Measurements from ENCODE around the gene YAF2.
"Not testable (repeated sequence)": the region's sequence is repeated elsewhere in the genome, so short reads cannot be mapped to it uniquely, and the experiment has no call there.

Gene YAF2

GRCh38 chr12:42196723-42197603 is 41.1 kb downstream of the YAF2 start:
- no peak for DNase-seq (ENCODE audit: low spot score)

DNA sequence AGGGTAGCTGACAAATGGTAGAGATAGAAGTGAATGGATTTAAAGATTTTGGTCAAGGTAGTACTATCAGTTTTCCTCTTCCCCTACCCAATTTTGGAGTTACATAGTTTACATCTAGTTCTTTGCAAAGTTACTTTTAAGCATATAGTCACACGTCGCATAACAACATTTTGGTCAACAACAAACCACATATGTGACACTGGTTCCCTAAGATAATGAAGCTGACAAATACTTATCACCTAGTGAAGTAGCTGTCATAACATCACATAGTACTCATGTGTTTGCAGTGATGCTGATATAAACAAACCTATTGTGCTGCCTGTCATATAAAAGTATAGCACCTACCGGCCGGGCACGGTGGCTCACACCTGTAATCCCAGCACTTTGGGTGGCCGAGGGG is 45.4 kb downstream of the YAF2 start:
- no peak for DNase-seq (ENCODE audit: low spot score)

- DNase-seq (ENCODE audit: low spot score), result no peak
These were observed 45.8 kb downstream of the YAF2 start for GRCh38 chr12:42192258-42192657.

DNA sequence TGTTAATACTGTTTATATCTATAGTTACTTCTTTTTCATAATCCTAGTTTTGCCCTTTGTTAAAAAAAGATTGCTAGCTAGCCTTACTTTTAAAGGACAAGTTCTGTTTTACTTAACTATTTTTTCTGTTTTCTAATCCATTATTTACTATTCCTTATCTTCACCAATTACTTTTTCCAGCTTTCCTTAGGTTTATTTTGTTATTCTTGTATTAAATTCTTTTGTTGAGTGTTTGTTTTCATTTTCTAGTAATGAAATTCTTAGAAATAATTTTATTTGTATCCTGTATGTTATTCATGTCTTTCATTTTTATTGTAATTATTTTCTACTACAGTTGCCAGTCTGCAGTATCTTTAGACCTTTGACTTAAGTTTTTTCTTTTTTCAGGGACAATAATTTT is 47.7 kb downstream of the YAF2 start:
- DNase-seq (ENCODE audit: low spot score), result no peak

DNA sequence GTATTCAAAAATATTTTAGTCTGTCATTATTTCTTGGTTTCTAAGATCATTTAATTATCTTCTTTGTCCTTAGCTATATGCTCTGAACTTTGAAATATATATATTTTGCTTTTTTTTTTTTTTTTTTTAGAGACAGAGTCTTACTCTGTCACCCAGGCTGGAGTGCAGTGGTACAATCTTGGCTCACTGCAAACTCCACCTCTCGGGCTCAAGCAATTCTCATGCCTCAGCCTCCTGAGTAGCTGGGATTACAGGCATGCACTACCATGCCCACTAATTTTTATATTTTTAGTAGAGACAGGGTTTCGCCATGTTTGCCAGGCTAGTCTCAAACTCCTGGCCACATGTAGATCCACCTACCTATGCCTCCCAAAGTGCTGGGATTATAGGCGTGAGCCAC is 49.8 kb downstream of the YAF2 start:
- DNase-seq (ENCODE audit: low spot score), result not testable (repeated sequence)

- no peak for DNase-seq (ENCODE audit: low spot score)
These were observed 50.2 kb downstream of the YAF2 start for GRCh38 chr12:42187799-42188198.

DNA sequence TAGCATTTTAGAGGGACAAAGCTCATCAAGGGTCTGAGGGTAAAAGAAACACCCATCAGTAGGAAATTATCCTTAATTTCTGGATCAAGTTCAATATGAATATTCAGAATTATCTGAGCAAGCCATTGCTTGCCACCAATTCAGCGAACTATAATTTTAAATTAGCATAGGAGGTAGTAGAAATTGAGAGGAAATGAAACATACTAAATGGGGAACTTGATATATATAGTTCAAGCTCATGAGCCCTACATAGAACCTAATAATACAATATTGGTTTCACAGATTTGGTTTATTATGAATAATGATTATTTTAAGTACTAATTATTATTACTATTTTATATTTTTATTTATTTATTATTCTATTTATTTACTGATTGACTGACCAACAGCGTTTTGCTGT is 51.3 kb downstream of the YAF2 start:
- no peak for DNase-seq (ENCODE audit: low spot score)

DNA sequence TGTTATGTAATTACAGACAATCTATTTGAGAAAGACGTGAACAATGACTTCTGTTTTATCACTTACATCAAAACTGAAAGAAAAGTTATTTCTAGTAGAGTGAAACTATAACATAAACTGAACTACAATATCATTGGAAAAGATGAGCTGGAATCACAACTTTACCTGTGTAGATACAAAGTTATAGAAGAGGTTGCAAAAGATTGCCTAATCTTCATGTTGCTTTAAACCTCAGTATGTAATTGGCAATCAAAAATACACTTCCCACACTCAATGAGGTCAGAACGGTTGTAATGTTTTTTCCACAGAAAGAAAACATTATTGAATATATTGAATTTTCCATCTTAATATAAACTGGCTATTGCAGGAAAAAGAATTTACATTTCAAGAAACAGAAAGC is 55.7 kb downstream of the YAF2 start:
- DNase-seq (ENCODE audit: low spot score), result no peak

DNA sequence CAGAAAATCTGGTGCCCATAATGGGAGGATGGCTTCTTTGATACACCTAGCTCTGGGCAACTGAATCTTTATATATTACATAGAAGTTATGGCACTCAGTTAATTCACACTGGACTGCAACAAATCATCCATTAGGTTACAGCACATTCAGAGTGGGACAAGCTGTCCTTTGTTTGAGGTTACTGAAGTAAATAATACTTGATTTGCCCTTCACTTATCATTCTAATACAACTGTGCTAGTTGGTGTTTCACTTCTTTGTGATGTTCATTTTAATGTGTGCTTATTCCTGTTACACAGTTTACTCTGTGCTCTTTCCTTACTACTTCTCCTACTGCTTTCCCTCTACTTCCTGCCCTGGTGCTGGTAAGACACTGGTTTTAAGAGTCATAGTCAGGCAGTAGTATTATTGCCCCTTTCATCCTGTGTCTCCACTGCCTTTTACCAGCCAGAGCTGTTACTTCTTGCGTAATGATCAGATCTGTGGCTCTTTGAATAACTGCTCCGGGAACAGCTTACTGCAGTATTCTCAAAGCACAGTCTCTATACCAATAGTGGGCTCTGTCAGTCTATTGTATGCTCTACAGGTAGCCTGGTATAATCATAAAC is 57.0 kb downstream of the YAF2 start:
- no peak for DNase-seq (ENCODE audit: low spot score)

GRCh38 chr12:42178101-42178500 is 59.9 kb downstream of the YAF2 start:
- no peak for DNase-seq (ENCODE audit: low spot score)

DNA sequence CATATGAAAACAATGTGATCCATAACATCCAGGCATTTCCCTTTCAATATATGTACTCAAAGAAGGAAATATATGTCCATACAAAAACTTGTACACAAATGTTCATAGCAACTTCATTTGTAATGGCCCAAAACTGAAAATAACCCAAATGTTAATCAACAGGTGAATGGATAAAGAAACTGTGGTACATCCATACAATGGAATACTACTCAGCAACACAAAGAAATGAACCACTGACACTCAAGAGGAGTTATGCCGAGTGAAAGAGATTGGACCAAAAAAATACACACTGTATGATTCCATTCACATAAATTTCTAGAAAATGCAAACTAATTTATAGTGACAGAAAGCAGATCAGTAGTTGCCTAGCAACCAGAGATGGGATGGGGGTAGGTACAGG is 63.1 kb downstream of the YAF2 start:
- DNase-seq (ENCODE audit: low spot score), result no peak

GRCh38 chr12:42173961-42174521 is 64.0 kb downstream of the YAF2 start:
- no peak for DNase-seq (ENCODE audit: low spot score)

- no peak for DNase-seq (ENCODE audit: low spot score)
These were observed 65.4 kb downstream of the YAF2 start for GRCh38 chr12:42172441-42173210.

- DNase-seq (ENCODE audit: low spot score), result no peak
These were observed 70.3 kb downstream of the YAF2 start for GRCh38 chr12:42167711-42168110.

DNA sequence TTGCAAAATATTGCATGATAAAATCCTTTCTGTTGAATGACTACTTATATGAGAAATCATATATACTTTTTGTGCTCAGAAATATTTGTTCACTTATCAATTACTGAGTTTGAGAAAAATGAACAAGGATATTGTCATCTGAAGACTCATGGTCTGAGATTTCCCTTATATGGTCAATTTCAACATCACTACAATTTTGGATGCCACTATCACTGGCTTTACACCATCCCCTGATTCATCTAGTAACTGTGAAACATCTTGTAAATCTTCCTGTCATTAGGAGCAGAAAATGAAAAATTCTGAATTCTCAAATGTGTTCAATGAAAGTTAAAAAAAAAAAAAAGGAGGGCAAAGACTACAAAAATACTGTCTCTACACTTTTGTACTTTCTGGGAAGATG is 71.5 kb downstream of the YAF2 start:
- DNase-seq (ENCODE audit: low spot score), result peak; percentile 60

DNA sequence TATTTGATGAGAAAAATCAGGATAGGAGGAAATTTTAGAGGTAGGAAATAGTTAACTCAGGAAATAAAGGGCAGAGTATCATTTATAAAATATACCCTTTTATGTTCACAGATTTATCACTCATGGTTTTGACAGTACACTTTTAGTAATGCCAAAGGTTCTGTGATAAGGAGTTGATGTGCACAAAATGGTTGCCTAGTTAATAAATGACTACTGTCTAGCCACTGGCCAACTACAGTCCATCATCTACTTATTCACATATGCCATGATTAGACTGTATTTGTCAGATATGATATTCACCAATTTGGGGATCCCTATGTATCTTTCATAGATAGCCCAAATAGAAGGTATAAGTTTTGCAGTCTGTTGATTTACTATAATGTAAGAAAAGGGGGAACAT is 74.1 kb downstream of the YAF2 start:
- DNase-seq (ENCODE audit: low spot score), result no peak

GRCh38 chr12:42162965-42163364 is 75.1 kb downstream of the YAF2 start:
- DNase-seq (ENCODE audit: low spot score), result no peak

DNA sequence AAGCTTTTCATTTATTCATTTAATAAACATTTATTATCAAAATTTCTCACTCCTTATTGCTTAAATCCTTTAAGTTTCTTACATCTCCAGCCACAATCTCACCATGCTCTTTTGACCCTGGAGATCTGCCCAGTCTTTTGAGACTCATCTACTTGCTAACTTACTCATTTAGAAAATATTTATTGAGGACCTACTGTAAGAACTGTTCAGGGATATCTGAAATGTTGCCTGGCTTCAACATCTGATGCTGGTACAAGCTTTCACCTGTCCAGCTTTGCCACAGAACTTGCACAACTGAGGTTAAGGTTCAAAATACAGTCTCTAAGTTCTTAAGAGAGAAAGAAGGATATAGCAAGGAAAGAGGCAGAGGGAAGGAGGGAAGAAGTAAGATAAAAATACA is 75.9 kb downstream of the YAF2 start:
- peak; percentile 35 for DNase-seq (ENCODE audit: low spot score)

DNA sequence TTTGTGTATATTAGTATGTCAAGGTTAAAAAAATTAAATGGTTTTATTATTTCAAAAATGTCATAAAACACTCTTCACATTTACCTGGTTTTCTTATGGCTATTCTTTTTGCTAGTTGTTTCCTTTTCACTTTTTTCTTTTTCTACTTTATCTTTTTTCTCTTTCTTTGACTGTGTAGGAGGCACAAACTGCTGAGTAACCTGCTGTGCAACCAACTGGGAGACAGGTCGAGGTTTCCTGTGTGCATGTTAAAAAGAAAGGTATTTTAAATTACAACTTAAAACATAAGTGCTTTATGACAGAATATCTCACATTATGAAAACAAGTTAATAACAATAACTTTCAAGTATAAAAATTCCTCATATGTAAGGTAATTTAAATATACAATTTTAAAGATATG is 76.5 kb downstream of the YAF2 start:
- DNase-seq (ENCODE audit: low spot score), result no peak

DNA sequence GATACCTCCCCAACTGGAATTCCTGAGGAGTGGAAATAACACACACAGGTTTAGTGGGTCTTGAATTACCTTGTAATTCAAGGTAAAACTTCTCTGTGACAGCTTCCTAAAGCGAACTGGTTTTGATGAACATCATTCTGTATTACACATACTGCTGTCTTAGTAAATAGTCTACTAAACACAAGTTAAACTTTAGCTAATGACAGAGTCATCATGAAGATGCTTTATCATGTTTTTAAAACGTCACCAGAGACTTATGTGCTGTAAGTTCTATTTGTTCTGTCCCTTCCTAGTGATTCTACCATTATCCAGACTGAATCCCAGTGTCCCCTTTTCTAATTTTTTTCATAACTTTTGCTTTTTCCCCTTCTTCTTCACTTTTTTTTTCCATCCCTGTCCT is 81.8 kb downstream of the YAF2 start:
- DNase-seq (ENCODE audit: low spot score), result no peak

- no peak for DNase-seq (ENCODE audit: low spot score)
These were observed 92.4 kb downstream of the YAF2 start for GRCh38 chr12:42145552-42146215.

DNA sequence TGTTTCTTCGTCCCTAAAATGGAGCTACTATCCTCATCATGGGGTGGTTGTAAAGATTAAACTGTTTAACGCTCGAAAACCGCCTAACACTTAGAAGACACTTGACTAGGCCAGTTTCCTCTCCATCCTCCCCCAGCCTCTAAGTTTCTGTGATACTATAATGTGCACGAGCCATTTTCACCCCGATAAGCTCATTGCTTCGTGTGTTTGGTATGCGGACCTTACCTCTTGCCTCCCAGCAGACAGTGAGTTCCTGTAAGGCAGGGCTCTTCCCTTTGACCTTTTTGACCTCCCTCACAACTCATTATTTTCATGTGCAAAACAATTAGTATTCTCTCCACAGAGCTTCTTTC is 92.9 kb downstream of the YAF2 start:
- DNase-seq (ENCODE audit: low spot score), result no peak
